UCSD-AML1 (cell line): Measurements from ENCODE around the gene PTX3.

ENCODE experiments used
- DNase-seq: peaks from one replicate; lab custom pipeline; 2025; ENCODE audit not compliant: unreplicated experiment; lab: John Stamatoyannopoulos, UW

Gene PTX3

GRCh38 chr3:157420606-157421130, 16.0 kb upstream of the PTX3 start:
- no peak for DNase-seq

- DNase-seq: no peak
Observed at GRCh38 chr3:157423337-157423736, 13.3 kb upstream of the PTX3 start.

- no peak for DNase-seq
Observed at GRCh38 chr3:157427901-157428300, 8.7 kb upstream of the PTX3 start.

- no peak for DNase-seq
Observed at GRCh38 chr3:157428853-157429252, 7.8 kb upstream of the PTX3 start.

GRCh38 chr3:157429708-157430107, 6.9 kb upstream of the PTX3 start:
- no peak for DNase-seq

- no peak for DNase-seq
Observed at GRCh38 chr3:157438194-157438730, 1.6 kb downstream of the PTX3 start.

GRCh38 chr3:157441102-157441624, 4.5 kb downstream of the PTX3 start:
- no peak for DNase-seq

- no peak for DNase-seq
Observed at GRCh38 chr3:157442729-157443128, 6.1 kb downstream of the PTX3 start.

GRCh38 chr3:157443905-157444796, 7.5 kb downstream of the PTX3 start:
- DNase-seq: no peak

GRCh38 chr3:157444797-157445184, 8.1 kb downstream of the PTX3 start:
- DNase-seq: no peak

GRCh38 chr3:157445857-157446256, 9.2 kb downstream of the PTX3 start:
- DNase-seq: no peak

- DNase-seq: no peak
Observed at GRCh38 chr3:157447026-157447694, 10.5 kb downstream of the PTX3 start.

GRCh38 chr3:157452097-157452496, 15.4 kb downstream of the PTX3 start:
- DNase-seq: no peak

- DNase-seq: no peak
Observed at GRCh38 chr3:157453824-157454223, 17.2 kb downstream of the PTX3 start.

- DNase-seq: no peak
Observed at GRCh38 chr3:157459706-157460105, 23.1 kb downstream of the PTX3 start.

- no peak for DNase-seq
Observed at GRCh38 chr3:157460253-157460652, 23.6 kb downstream of the PTX3 start.

- DNase-seq: no peak
Observed at GRCh38 chr3:157463816-157464215, 27.2 kb downstream of the PTX3 start.

GRCh38 chr3:157464321-157464720, 27.7 kb downstream of the PTX3 start:
- no peak for DNase-seq

- no peak for DNase-seq
Observed at GRCh38 chr3:157465741-157466140, 29.1 kb downstream of the PTX3 start.

GRCh38 chr3:157467200-157467599, 30.6 kb downstream of the PTX3 start:
- no peak for DNase-seq

- DNase-seq: no peak
Observed at GRCh38 chr3:157469561-157470294, 33.1 kb downstream of the PTX3 start.
